ENCODE results near the gene RASAL3.

- TF ChIP-seq CTCF (IDR thresholded peaks at IDR 0.05) (no peak), POLR2A (IDR thresholded peaks at IDR 0.05) (no peak)
Observed at GRCh38 chr19:15488489-15489226, 24.3 kb upstream of the RASAL3 start.
